ENCODE measurements around the gene RAB27B. TPM values are rescaled to one million over a fixed set of nuclear protein-coding genes. Genes with fewer than 3 reads are reported as not detected.

The RAB27B gene
- total RNA-seq = 1.8 and 5.1 TPM in 2 replicates

GRCh38 chr18:54828281-54828881 is at the start of gene RAB27B:
TSS of gene RAB27B (plus strand) at chr18:54828477. CDS start at chr18:54877586, 49,109 bp downstream.

Other genes starting within 250 kb of the RAB27B start
- not detected in 2 replicates for gene DYNAP, start 237.2 kb upstream of the RAB27B start, total RNA-seq
- 5.8 and 6.3 TPM in 2 replicates for gene CCDC68, start 131.0 kb downstream of the RAB27B start, total RNA-seq